Measurements from ENCODE around the gene ANKRD65. TPM values are rescaled to one million over a fixed set of nuclear protein-coding genes. Genes with fewer than 3 reads are reported as not detected.
A peak's percentile ranks its signal among the peaks of the same experiment; 100 is the strongest.
"Not testable (repeated sequence)": the region's sequence is repeated elsewhere in the genome, so short reads cannot be mapped to it uniquely, and the experiment has no call there.

Gene ANKRD65
- total RNA-seq, result not detected
- not detected for polyA plus RNA-seq

DNA sequence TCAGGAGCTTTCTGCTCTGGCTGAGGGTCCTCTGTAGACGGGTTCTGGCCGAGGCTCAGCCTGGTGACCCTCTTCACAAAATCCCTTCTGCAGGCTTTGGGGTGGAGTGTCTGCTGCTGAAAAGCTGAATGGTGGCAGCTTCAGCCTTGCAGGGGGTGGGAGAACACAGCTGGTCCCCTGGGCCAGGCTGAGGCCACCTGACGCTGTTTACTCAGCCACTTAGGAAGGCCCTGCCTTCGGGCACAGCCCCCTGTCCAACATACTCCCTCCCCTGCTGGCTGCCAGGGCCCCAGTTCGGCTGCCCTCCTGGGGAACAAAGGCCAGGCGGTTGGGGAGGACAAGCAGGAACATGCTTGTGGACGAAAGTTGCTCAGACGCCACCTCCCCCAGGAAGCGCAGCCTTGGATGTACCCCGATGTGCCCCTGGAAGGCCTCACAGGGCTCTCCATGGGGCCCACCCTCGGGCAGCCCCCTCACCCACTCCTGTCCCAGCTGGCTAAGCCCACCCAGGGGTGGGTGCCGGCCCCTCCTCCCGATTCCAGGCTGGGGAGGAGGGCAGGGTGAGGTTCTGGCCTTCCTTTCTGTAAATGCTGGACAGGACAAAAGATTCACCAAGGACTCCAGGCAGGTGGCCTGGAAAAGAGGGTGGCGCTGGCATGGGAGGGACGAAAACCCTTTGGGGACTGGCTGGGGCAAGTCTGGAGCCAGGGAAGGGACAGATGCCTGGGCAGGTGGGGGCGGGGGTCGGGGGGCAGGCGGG is at the start of gene ANKRD65:
TSS of gene ANKRD65 (minus strand) at position 130 of the 760 bp plus-strand sequence. CDS start 271 bp downstream, outside the sequence.
- Histone ChIP-seq H3K27me3 (ENCODE audit: insufficient read depth, low read length, poor library complexity, severe bottlenecking) (no peaks in the 10 kb centered on the region), H3K4me3 (ENCODE audit: low read length) (no peak within 1 kb of the TSS), H3K9me3 (ENCODE audit: low read length) (no peaks in the 10 kb centered on the region), H3K36me3 (ENCODE audit: insufficient read depth, low read length) (no peaks in the 10 kb centered on the region), H3K27ac (ENCODE audit: low read depth, low read length) (no peak within 1 kb of the TSS), H3K4me1 (ENCODE audit: insufficient read depth, low read length) (no peaks in the 10 kb centered on the region)
- H3K4me3 Mint-ChIP-seq, result no peak within 1 kb of the TSS
- ChIA-PET CTCF (no interaction called here), POLR2A (no interaction called here)
- H3K9me3 Mint-ChIP-seq, result no peaks in the 10 kb centered on the region
- DNase-seq, result peak in 1 of 5 donors; percentile 38
- H3K4me1 Mint-ChIP-seq, result peaks cover 0 to 8% (median 0%) of the 10 kb centered on the region in 3 donors
- H3K36me3 Mint-ChIP-seq, result no peaks in the 10 kb centered on the region
- H3K27me3 Mint-ChIP-seq, result peaks cover 21 to 24% of the 10 kb centered on the region in 2 donors
- H3K27ac Mint-ChIP-seq, result no peak within 1 kb of the TSS

- H3K4me1 Mint-ChIP-seq, result peaks cover 14 to 22% (median 19%) of the 10 kb centered on the region in 3 donors
- CTCF ChIA-PET, result not testable (repeated sequence)
Measured at GRCh38 chr1:1468196-1468985, 47.3 kb upstream of the ANKRD65 start.

DNA sequence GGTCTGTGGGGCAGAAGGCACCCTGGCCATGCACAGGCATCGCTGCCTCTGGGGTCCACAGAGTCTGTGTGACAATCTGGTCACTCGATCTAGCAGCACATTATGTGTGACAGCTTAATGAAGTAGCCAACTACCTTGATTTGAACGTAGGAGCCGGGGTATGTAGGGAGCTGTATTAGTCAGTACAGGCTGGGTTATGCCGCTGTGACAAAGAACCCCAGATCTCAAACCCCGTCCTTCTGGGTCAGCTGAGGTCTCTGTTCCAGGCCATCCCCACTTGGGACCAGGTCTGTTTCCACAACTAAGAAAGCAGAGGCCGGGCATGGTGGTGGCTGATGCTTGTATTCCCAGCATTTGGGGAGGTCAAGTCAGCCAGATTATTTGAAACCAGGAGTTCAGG is 42.2 kb upstream of the ANKRD65 start:
- Histone ChIP-seq H3K4me1 (ENCODE audit: insufficient read depth, low read length) (no peaks in the 10 kb centered on the region), H3K4me3 (ENCODE audit: low read length) (no peak overlapping the region), H3K27me3 (ENCODE audit: insufficient read depth, low read length, poor library complexity, severe bottlenecking) (no peaks in the 10 kb centered on the region), H3K36me3 (ENCODE audit: insufficient read depth, low read length) (no peaks in the 10 kb centered on the region), H3K27ac (ENCODE audit: low read depth, low read length) (no peak overlapping the region), H3K9me3 (ENCODE audit: low read length) (no peaks in the 10 kb centered on the region)
- Mint-ChIP-seq H3K9me3 (no peaks in the 10 kb centered on the region), H3K27ac (no peak overlapping the region), H3K36me3 (no peaks in the 10 kb centered on the region), H3K4me1 (no peaks in the 10 kb centered on the region), H3K27me3 (peaks cover 2 to 8% of the 10 kb centered on the region in 2 donors), H3K4me3 (no peak overlapping the region)
- POLR2A ChIA-PET, result no interaction called here
- CTCF ChIA-PET, result no interaction called here
- no peak for DNase-seq

More at GRCh38 chr1:1468196-1468985, 47.3 kb upstream of the ANKRD65 start:
- H3K27ac ChIP-seq (ENCODE audit: low read depth, low read length); H3K4me3 ChIP-seq (ENCODE audit: low read length); H3K27me3 Mint-ChIP-seq; H3K27ac Mint-ChIP-seq; H3K36me3 ChIP-seq (ENCODE audit: insufficient read depth, low read length); H3K9me3 ChIP-seq (ENCODE audit: low read length); H3K27me3 ChIP-seq (ENCODE audit: insufficient read depth, low read length, poor library complexity, severe bottlenecking); POLR2A ChIA-PET; H3K9me3 Mint-ChIP-seq; H3K36me3 Mint-ChIP-seq; H3K4me3 Mint-ChIP-seq; DNase-seq: not testable (repeated sequence)
- peaks cover 14% of the 10 kb centered on the region for H3K4me1 ChIP-seq (ENCODE audit: insufficient read depth, low read length)

- ChIA-PET POLR2A (no interaction called here), CTCF (no interaction called here)
- Histone ChIP-seq H3K27me3 (ENCODE audit: insufficient read depth, low read length, poor library complexity, severe bottlenecking) (no peaks in the 10 kb centered on the region), H3K9me3 (ENCODE audit: low read length) (no peaks in the 10 kb centered on the region), H3K27ac (ENCODE audit: low read depth, low read length) (no peak overlapping the region), H3K4me1 (ENCODE audit: insufficient read depth, low read length) (no peaks in the 10 kb centered on the region), H3K4me3 (ENCODE audit: low read length) (no peak overlapping the region), H3K36me3 (ENCODE audit: insufficient read depth, low read length) (no peaks in the 10 kb centered on the region)
- no peaks in the 10 kb centered on the region for H3K4me1 Mint-ChIP-seq
- H3K27me3 Mint-ChIP-seq, result peaks cover 2 to 8% of the 10 kb centered on the region in 2 donors
- peak overlapping the region; percentile 2 to 73 (median 64) for H3K4me3 Mint-ChIP-seq
- no peaks in the 10 kb centered on the region for H3K36me3 Mint-ChIP-seq
- peak overlapping the region in 4 of 8 donors; percentile 11 to 97 (median 64) for H3K27ac Mint-ChIP-seq
- H3K9me3 Mint-ChIP-seq, result no peaks in the 10 kb centered on the region
- peak in 2 of 5 donors; percentile 23 to 26 for DNase-seq
Measured at GRCh38 chr1:1462318-1462966, 41.4 kb upstream of the ANKRD65 start.

DNA sequence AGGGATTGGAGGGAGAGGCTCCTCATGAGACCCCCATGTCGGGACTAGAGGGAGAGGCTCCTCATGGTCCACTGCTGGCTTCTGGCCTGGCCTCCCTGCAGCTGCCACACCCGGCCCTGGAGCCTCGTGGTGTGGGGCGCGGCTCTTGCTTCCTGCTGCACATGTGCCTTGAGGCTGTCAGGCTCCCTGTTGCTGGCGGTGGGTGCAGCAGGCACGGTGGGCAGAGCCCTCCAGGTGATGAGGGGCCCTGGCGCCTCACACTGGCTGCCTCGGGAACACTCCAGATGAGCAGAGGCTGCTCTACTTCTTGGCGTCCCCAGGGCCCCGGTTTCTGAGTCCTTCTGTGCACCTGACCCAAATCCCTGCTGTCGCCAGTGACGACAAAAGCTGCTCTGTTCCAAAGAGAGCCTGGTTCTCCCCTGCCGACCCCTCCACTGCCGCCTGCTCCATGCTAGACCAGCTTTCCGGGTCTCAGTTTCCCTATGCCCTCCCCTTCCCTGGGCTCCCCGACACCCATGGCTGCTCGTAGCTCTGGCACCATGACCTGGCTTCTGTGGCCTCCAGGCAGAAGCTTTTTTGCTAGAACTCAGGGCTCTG is 40.7 kb upstream of the ANKRD65 start:
- CTCF ChIA-PET, result no interaction called here
- Mint-ChIP-seq H3K4me3 (peak overlapping the region in 4 of 7 donors; percentile 2 to 73 (median 66)), H3K27ac (peak overlapping the region in 3 of 8 donors; percentile 11 to 67 (median 61)), H3K27me3 (peaks cover 2 to 8% of the 10 kb centered on the region in 2 donors), H3K9me3 (no peaks in the 10 kb centered on the region), H3K4me1 (no peaks in the 10 kb centered on the region), H3K36me3 (no peaks in the 10 kb centered on the region)
- DNase-seq, result no peak
- POLR2A ChIA-PET, result no interaction called here
- Histone ChIP-seq H3K9me3 (ENCODE audit: low read length) (no peaks in the 10 kb centered on the region), H3K4me3 (ENCODE audit: low read length) (no peak overlapping the region), H3K4me1 (ENCODE audit: insufficient read depth, low read length) (no peaks in the 10 kb centered on the region), H3K27ac (ENCODE audit: low read depth, low read length) (no peak overlapping the region), H3K27me3 (ENCODE audit: insufficient read depth, low read length, poor library complexity, severe bottlenecking) (no peaks in the 10 kb centered on the region), H3K36me3 (ENCODE audit: insufficient read depth, low read length) (no peaks in the 10 kb centered on the region)

- no peaks in the 10 kb centered on the region for H3K9me3 Mint-ChIP-seq
- H3K36me3 Mint-ChIP-seq, result no peaks in the 10 kb centered on the region
- Histone ChIP-seq H3K36me3 (ENCODE audit: insufficient read depth, low read length) (no peaks in the 10 kb centered on the region), H3K4me1 (ENCODE audit: insufficient read depth, low read length) (no peaks in the 10 kb centered on the region), H3K27me3 (ENCODE audit: insufficient read depth, low read length, poor library complexity, severe bottlenecking) (no peaks in the 10 kb centered on the region), H3K27ac (ENCODE audit: low read depth, low read length) (no peak overlapping the region), H3K4me3 (ENCODE audit: low read length) (no peak overlapping the region), H3K9me3 (ENCODE audit: low read length) (no peaks in the 10 kb centered on the region)
- no peak for DNase-seq
- peaks cover 2 to 8% of the 10 kb centered on the region in 2 donors for H3K27me3 Mint-ChIP-seq
- no peak overlapping the region for H3K27ac Mint-ChIP-seq
- H3K4me3 Mint-ChIP-seq, result peak overlapping the region in 1 of 7 donors; percentile 23
- CTCF ChIA-PET, result no interaction called here
- POLR2A ChIA-PET, result no interaction called here
- H3K4me1 Mint-ChIP-seq, result no peaks in the 10 kb centered on the region
Measured at GRCh38 chr1:1460540-1461130, 39.6 kb upstream of the ANKRD65 start.

- DNase-seq; H3K9me3 ChIP-seq (ENCODE audit: low read length); H3K4me1 Mint-ChIP-seq; H3K36me3 ChIP-seq (ENCODE audit: insufficient read depth, low read length); H3K9me3 Mint-ChIP-seq; H3K27ac ChIP-seq (ENCODE audit: low read depth, low read length); H3K4me1 ChIP-seq (ENCODE audit: insufficient read depth, low read length); H3K4me3 ChIP-seq (ENCODE audit: low read length); CTCF ChIA-PET; H3K27ac Mint-ChIP-seq; POLR2A ChIA-PET; H3K27me3 Mint-ChIP-seq; H3K4me3 Mint-ChIP-seq; H3K36me3 Mint-ChIP-seq; H3K27me3 ChIP-seq (ENCODE audit: insufficient read depth, low read length, poor library complexity, severe bottlenecking): not testable (repeated sequence)
Measured at GRCh38 chr1:1459711-1460110, 38.6 kb upstream of the ANKRD65 start.
